ENCODE measurements around the gene CLCN7.

The CLCN7 gene

DNA sequence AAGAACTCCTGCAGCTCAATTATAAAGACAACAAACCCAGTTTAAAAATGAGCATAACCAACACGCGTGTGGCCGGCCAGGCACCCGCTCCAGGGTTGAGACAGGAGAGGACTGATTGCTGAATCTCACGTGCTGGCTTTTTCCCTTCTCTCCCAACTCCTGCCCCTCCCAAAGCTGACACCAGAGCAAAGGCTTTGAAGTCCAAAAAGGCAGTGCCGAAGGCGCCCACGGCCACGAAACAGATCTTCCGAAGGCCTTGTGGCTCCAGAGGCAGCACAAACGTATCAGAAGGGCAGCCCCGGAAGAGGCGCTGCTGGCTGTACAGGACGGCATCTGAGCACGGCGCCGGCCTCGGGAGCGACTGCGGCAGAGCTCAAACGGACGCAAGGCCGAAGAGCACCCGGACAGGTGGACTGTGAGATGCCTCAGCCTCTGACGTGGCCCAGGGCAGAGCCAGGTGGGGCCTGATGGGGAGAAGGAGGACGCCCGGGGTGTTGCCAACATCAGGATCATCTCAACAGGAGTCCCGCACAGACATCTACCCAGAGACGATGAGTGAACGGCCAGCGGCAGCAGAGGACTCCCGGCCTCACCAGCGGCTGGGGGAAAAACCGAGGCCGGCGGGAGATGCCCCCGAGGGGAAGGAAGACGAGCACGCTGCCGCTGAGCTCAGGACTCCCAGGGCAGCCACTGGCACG, 10.5 kb downstream of the CLCN7 start:
- DNase-seq (ENCODE audit: low read depth), result no peak

DNA sequence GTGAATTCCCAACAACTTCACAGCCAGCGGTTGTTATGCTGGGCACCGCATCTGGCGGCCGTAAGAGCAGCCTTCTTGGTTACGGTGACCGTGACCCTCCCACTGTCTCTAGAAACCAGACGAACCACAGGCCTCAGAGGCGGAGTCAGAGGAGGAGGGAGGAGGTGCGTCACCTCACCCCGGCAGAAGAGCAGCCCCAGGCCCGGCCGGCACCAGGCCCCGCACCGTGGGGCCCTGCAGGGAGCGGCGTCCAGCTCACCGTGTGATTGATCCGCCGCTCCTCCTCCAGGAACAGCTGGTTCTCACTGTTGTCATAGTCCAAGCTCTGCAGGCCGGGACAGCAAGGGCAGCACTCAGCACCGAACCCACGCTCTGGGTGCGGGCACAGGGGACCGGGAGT, 13.7 kb downstream of the CLCN7 start:
- DNase-seq (ENCODE audit: low read depth), result no peak

DNA sequence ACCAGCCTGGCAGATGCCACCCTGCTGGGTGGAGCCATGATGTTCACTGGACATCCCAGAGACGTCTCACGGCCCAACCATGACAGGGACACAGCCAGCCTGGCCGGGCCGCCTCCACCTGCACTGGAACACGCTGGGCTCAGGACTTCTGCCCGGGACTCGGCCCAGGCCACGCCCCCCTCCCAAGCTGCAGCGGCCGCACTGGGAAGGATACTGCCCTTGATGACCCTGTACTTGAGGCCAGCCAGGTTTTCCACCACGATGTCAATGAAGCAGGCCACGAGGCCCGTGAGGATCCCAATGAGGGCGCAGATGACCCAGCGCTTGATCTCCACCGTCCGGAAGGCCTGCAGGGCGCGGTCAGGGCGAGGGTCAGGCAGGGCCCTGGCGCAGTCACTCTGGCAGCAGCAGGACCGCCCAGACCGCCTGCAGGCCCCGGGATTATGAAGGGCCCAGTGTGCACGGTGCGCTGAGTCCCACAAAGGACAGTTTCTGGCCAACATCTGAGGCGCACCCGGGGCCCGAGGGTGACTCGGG, 14.2 kb downstream of the CLCN7 start:
- DNase-seq (ENCODE audit: low read depth), result no peak

DNA sequence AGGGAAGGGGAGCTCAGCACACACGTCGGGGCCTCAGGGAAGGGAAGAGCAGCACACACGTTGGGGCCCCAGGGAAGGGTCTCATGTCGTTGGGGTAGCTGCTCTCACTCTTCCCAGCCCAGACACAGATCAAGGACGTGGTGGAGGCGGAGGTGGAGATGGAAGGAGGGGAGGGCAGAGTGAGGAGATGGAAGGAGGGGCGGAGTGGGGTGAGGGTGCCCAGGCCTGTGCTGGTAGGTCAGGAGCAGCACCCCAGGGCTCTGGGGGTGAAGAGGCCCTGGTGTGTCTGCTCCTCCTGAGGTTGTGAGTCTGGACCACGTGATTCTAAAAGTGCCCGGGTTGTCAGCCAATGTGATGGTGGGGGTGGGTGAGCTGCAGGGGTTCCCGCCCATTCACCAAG, 14.9 kb downstream of the CLCN7 start:
- DNase-seq (ENCODE audit: low read depth), result no peak

DNA sequence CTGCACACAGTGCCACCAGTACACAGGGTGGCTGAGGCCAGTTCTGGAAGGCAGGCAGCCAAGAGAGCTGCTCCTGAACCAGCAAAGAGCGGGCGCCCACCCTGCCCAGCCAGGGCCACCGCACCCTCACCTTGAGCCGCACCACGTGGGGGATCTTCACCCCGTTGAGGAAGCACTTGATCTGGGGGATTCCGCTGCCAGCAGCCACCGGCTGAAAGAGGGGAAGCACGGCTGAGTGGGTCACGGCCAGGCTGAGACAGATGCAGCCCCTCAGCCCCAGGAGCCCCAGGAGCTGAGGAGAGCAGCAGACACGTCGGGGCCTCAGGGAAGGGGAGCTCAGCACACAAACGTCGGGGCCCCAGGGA, 15.9 kb downstream of the CLCN7 start:
- DNase-seq (ENCODE audit: low read depth), result no peak

DNA sequence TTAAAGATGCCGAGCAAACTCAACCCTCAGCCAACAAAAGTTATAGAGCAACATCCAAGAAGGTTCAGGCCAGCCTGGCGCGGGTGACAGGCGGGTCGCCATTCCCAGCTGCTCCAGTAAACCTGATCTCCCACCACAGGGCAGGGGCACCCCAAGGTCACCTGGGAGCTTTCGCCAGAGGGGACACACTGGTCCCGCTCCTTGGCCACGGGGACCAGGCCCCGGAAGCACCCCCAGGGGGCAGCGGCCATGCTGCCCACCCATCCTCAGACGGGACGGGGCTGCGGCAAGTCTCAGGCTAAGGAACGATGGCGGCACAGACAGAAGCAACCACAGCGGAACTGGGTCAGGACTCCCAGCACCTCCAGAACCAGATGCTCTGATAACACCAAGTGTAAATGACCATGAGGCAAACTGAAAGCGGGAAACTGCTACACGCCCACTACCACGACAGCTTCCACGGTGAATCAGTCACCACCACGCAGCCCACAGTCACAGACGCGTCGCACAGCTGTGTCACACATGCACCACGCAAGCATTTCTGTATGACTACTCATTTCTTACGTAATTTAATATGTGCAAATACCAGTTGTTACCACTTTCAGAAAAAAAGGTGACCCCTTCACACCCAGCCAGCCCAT, 16.4 kb downstream of the CLCN7 start:
- peak; percentile 26 for DNase-seq (ENCODE audit: low read depth)

DNA sequence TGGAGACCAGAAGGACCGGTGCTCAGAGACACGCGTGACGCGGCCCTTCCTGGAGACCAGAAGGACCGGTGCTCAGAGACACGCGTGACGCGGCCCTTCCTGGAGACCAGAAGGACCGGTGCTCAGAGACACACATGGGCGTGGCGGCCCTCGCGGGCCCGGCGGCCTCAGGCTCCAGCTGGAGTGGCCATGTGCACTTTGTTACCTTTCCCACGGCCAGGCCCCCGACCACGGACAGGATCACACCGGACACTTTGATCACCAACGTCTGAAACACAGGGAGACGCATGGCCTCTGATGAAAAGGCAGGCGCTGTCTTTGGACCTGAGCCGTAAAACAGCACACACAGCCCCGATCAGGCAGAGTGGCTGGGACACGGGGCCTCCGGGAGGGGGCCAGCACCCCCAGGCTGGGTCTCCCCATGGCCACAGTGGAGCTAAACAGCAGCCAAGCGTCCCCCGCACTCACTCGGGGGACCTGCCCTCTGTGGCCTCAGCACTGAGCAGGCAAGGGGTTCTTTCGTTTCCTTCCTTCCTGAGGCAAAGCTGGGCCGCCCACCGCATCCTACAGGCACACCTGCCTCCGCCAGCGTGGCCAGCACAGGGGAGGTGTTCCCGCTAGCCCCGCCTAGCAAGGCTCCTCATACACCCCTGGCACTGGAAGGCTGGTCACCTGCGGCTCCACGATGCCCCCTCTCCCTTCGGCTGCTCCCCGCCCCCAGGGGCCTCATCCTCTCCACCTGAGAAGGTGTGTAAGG, 17.2 kb downstream of the CLCN7 start:
- DNase-seq (ENCODE audit: low read depth), result no peak

DNA sequence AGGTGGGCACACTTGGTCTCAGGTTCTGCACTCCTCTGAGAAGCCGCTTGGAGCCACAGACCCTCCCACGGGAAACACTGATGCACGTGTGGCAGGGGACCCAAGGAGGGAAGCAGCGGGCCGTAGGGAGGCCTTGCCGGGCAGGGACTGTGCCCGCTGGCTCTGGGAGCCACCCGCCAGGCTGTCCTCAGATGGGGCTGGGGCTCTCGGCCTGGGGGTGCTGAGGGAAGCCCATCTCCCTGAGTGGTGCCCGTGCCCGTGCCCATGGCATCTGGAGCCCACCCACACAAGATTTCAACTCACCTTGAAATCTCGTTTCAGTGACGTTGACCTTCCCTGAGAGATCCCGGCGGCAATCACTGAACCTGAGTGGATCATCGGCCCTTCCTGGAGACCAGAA, 17.9 kb downstream of the CLCN7 start:
- no peak for DNase-seq (ENCODE audit: low read depth)

DNA sequence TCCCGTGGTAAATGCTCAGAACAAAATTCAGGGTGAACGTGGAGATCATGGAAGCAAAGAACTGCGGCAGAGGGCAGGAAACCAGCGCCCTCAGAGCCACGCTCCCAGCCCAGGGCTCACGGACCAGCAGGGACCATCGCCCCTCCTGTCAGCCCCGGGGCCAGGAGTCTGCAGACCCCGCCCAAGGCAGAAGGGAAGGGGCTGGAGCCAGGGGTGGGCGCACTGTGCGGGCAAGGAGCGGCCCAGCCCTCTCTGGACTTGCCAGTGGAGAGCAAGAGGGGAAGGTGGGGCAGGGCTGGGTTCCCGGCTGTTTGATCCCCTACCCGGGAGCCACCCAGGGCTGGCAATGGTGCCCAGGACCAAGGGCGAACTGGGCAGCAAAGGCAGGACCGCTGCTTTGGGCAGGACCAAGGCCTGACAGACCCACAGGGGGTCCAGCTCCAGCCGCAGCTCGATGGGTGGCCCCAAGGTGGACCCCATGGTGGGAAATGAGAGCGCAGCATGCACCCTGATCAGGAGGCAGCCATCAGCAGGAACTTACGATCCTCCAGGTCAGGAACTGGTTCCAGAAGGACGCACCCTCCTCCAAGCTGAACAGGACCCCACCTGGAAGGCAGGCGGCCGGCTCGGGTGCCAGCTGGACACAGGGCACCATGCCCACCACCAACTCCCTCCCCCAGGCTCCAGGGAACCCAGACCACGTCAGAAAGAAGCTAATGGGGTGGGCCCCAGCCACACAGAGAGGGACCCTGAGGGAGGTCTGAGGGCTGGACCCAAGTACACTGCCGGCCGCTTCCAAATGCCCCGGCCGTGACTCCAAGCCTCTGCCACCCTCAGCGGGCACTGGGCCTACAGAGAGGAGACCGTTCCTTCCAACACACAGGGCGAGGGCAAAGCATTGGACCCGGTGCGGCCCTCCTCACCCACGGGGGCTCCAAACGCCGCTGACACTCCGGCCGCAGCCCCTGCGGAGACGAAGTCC, 19.3 kb downstream of the CLCN7 start:
- no peak for DNase-seq (ENCODE audit: low read depth)

DNA sequence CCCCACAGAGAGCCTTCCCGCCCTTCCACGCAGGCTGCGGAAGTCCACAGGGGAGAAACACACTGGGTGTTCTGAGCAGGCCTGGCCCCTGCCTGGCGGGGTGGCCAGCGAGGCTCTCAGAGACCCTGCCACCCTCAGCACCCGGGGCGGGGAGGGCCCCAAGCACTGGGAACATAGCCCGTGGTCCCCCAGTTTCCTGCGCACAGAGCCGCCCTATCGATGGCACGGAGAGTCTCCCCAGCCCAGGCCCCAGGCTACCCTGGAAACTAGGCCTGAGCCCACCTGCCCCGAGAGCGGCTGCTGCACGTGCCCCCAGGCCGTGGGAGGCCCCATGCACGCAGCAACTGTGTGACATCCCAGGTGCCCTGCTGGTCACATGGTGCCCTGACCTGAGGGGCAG, 20.3 kb downstream of the CLCN7 start:
- no peak for DNase-seq (ENCODE audit: low read depth)

DNA sequence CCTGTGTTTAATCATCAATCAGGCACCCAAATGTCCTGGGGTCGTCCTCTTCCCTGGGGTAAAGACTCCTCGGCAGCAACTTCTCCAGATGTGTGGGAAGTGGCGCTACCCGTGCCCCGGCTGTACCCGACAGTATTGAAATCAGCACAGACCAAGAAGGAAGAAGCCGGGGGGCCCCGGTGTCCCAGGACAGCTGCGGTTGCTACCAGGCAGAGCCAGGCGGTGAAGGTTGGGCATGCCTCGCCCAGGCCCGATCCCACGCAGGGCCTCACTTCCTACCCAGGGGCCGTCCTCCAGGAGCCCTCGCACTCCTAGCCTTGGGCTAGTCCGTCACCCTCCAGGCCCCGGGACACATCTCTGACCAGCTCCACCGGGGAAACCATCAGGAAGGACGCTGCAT, 21.5 kb downstream of the CLCN7 start:
- no peak for DNase-seq (ENCODE audit: low read depth)

DNA sequence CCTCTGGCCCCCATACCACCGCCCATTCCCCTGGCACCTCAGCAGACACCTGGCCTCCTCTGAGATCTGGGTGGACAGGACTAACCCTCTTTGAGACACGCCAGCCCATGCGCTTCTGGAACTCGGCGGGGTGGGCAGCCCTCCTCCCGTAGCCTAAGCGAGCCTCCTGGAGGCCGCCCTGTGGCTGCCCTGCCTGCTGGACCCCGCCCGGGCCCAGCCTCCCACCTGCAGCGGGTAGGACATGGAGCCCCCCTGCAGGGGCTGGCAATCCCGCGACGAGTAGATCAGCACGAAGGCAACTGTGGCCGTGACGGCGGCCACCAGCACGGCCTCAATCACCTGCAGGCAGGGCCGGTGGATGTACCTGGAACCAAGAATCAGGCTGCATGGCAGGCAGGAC, 22.3 kb downstream of the CLCN7 start:
- DNase-seq (ENCODE audit: low read depth), result no peak

DNA sequence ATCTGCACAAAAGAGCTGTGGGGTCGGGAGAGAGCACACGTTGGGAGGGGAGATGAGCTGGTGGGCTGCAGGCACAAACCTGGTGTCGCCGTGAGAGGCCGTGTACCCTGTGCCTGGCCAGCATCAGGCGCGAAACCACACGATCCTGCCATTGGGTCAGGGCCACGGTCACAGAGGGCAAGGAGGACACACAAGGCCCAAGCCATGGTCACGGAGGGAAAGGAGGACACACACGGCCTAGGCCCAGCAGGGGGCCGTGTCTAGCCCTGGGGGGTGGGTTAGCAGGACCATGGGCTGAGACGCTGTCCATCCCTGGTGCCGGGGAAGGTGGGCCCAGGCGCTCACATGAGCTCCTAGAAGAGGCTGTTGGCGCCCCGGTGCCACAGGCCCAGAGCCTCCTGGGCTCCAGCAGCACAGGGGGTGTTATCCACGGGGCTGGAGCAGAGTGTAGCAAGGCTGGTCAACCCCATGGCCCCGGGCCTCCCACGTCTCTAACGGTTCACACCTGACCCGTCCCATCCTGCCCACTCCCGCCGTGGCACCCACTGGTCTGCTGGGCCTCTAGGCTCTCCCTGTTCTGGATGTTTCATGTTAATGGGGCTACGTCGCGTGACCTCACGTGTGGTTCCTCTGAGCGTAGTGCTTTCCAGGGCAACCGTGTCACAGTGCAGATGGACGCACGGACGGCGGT, 23.0 kb downstream of the CLCN7 start:
- no peak for DNase-seq (ENCODE audit: low read depth)

DNA sequence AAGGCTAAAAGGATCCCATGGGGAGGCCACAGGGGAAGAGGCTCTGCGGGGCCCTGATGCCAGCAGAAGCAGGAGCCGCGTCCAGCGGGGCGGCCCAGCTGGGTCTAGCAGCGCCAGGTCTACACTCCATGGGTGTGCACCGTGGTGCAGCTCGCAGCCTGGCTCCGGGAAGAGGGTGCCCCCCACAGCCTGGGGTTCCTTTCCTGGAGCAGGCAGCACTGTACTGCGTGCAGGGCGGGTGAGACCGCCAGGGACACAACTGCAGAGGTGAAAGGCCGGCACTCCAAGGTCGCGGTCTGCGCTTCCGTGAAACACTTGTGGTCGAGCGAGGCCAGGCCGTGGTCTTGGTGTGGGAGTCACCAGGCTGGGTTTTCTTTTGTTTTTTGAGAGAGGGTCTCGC, 24.0 kb downstream of the CLCN7 start:
- no peak for DNase-seq (ENCODE audit: low read depth)

DNA sequence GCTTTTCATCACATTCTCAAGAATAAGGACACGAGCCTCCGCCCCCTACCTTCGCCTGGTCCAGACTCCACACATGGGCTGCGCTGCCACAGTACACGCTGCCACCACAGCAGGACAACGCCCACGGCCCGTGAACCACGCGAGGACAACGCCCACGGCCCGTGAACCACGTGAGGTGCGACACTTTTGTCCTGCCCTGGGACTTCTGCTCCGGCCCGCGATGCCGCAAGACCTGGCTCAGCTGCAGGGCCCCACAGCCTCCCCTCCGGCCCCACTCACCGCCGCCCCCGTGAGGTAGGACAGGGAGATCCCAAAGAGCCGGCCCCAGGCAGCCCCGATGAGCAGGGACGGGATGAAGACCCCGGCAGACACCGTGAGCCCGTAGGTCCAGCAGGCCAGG, 24.6 kb downstream of the CLCN7 start:
- DNase-seq (ENCODE audit: low read depth), result no peak

DNA sequence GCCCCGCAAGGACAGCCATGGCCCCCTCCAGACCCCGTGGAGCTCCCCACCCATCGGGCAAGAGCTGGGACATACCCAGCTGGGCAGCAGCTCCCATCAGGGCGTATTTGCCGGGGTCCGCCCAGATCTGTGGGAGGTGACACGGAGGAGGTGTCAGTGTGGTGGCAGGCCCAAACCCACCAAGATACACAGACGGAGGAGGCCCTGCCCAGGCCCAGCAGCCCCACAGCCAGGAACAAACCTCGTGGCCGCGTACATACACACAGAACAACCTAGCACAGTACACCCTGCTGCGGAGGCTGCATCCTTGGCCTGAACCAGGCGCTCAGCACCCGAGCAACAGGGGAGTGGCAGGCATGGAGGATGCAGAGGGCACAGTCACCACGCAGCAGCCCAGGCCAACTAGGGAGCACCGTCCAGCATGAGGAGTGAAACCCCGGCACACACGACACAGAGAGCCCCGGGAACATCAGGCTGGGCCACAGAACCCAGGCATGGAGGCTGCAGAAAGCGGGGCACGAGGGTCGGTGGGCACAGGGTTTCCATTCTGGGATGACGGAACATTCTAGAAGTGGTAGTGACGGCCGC, 25.5 kb downstream of the CLCN7 start:
- DNase-seq (ENCODE audit: low read depth), result no peak

DNA sequence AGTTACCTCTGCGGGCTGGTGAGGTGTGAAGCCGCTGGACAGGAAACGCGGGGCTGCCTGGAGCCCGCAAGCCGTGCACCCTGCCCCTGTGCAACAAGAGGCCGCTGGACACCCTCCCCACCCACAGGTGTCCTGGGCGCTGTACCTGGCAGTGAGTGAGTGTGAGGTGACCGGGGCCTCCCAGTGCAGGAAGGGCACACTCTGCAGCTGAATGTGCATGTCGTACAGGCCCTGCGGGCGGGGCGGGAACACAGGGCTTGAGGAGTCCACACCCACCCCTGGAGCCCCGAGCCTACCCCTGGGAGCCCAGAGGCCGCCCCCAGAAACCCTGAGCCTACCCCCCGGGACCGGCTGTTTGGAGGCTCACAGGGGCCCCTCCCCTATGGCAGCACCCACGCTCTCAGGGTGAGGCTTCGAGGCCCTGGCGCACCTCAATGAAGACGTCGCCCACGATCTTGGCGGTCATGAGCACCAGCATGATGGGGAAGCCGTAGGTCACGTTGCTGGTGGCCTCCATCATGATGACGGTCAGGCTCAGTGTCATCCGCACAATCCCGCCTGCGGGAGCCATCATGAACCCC, 26.2 kb downstream of the CLCN7 start:
- no peak for DNase-seq (ENCODE audit: low read depth)

DNA sequence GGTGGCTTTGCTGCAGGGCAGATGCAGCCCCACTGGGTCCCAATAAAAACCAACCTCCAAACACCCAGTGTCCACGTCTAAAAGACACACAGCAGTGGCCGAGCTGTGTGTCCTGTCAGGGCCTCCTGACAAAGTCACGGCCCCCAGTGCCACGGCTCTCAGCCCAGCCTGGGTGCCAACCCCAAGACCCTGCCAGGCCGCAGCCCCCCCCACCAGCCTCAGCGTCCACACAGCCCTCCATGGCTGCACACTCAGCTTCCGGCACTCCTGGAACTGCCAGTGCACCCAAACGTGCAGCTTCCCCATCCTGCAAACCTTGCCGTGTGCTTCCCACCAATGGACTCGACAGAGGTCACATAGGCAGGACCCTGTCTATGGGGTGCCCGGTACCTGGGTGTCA, 26.9 kb downstream of the CLCN7 start:
- DNase-seq (ENCODE audit: low read depth), result no peak

DNA sequence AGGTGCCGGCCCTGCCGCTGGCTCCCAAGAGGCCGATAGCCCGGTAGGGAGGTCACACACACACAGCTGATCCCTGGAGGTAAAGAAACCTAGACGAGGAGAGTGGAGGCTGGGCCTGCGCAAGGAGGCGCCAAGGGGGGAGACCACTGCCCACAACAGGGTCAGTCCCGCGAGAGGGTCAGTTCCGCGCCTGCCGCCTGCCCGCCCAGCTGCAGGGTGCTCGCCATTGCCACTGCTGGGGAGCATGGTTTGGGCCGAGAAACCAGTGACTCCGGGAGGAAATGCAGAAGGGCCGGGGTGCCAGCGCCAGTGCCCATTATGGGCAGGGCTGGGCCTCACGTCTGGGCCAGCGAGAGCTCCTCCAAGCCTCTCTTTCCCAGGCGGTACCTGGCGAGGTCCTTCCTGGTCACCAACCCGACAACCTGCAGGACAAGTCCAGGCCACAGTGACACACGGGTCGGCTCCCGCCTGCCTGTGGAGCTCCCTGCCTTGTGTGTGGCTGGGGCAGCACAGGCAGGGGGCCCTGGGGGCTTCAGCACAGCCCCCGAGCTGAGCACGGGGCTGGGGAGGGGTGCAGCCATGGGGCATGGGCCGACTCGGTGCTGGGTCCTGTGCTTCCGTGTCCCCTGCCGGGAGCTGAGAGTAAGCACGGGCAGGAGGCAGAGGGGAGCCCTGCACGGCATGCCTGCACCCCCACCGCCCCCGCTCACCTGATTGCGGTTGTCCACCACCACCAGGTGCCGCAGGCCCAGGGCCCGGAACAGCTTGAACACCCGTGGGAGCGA, 28.3 kb downstream of the CLCN7 start:
- DNase-seq (ENCODE audit: low read depth), result no peak
